ENCODE results near the gene NFE2L3. TPM values are rescaled to one million over a fixed set of nuclear protein-coding genes. Genes with fewer than 3 reads are reported as not detected.
"Not testable (repeated sequence)": the region's sequence is repeated elsewhere in the genome, so short reads cannot be mapped to it uniquely, and the experiment has no call there.

The NFE2L3 gene, protein sequence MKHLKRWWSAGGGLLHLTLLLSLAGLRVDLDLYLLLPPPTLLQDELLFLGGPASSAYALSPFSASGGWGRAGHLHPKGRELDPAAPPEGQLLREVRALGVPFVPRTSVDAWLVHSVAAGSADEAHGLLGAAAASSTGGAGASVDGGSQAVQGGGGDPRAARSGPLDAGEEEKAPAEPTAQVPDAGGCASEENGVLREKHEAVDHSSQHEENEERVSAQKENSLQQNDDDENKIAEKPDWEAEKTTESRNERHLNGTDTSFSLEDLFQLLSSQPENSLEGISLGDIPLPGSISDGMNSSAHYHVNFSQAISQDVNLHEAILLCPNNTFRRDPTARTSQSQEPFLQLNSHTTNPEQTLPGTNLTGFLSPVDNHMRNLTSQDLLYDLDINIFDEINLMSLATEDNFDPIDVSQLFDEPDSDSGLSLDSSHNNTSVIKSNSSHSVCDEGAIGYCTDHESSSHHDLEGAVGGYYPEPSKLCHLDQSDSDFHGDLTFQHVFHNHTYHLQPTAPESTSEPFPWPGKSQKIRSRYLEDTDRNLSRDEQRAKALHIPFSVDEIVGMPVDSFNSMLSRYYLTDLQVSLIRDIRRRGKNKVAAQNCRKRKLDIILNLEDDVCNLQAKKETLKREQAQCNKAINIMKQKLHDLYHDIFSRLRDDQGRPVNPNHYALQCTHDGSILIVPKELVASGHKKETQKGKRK
- 104 and 110 TPM in 2 replicates for total RNA-seq (2014; rRNA removed; shearing (Covaris generic))

DNA sequence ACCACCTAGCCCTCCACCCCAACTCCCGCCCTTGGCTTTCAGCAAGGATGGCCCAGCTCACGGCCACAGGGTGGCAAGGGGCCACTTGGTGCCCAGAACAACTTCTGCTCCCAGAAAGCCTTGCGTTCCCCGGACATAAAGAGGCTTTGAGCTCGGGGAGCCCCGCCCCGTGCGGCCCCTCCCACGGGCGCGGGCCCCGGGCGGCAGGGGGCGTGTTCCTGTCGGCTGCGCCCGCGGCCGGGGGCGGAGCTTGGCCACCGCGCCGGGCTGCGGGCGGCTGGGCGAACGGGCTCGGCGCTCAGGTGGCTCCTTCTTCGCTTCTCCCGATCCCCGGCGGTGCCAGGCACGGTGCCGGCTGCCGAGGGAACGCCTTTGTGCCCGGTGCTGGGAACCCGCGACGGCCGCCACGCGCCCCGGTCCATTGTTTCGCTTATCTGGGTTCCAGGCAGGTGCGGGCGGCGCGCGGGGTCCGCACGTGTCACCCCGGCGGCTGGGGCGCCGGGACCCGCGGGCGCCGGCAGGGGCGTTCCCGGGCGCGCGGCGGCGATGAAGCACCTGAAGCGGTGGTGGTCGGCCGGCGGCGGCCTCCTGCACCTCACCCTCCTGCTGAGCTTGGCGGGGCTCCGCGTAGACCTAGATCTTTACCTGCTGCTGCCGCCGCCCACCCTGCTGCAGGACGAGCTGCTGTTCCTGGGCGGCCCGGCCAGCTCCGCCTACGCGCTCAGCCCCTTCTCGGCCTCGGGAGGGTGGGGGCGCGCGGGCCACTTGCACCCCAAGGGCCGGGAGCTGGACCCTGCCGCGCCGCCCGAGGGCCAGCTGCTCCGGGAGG lies at the start of gene NFE2L3:
TSS of gene NFE2L3 (plus strand) at position 246 of the 829 bp plus-strand sequence. CDS start at position 547, 301 bp downstream.
- peak; percentile 75 for DNase-seq (ENCODE audit: low spot score)

DNA sequence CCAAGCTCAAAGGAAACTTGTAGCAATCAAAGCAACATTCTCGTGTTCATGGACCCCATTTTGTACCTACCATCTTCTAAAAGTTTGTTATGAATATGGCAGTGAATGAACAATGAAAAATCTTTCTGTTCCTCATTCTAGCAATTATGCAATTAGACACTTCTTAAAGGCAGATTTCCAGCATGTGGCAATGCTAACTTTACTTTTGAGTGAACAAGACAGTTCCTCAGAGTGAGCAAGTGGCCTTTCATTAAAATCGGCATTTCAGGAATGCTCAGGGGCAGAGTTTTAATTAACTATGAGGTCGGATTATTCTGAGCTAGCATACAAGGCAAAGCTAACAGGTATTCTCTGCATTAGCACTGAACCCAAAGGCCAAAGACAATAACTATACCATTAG lies 48.4 kb upstream of the NFE2L3 start:
- DNase-seq (ENCODE audit: low spot score): no peak

DNA sequence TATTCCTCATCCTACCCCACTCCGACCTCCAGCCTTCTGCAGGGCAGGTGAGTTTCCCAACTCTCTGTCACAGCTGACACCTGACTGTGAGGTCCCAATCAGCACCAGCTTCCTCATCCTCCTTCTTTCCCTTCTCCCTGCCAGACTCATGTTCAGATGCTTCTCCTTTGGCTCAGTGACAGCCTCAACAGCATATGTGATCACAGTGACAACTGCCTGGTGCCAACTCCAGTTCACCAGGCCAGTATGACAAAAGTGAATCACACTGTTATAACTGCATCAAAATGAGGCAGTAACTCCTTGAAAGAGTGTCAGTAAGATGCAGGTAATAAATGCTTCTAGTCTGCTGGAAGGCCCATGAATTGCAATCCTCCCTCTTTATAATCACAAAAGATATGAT lies 46.8 kb upstream of the NFE2L3 start:
- no peak for DNase-seq (ENCODE audit: low spot score)

DNA sequence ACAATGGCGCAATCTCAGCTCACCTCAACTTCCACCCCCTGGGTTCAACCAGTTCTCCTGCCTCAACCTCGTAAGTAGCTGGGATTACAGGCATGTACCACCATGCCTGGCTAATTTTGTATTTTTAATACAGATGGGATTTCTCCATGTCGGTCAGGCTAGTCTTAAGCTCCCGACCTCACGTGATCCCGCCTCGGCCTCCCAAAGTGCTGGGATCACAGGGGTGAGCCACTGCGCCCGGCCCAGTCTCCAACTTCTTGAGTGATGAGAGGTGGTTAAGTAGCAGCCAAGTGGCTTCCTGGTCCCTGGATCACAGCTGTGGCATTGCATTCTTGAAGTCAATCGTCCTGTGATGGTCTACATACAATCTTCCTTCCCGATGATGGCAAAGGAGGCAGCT lies 46.1 kb upstream of the NFE2L3 start:
- no peak for DNase-seq (ENCODE audit: low spot score)

DNA sequence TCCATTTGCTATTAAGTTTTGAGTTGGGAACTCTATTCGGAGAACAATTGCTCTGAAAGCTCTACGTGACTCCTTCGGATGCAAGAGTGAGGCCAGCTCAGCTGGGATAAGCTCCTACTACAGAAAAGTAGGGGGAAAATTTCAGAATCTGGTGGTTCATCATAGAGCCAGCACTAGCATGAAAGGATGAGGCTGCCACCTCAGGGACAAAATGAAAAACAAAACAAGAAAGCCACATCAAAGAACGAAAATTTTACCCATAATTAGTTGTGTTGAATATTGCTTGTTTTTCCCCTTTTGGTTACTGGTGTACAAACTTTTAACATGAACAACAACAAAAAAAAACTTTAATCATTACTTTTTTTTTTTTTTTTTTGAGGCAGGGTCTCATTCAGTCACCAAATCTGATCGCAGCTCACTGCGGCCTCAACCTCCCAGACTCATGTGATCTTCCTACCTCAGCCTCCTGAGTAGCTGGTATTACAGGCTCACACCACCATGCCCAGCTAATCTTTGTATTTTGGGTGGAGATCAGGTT lies 39.7 kb upstream of the NFE2L3 start:
- DNase-seq (ENCODE audit: low spot score): no peak

DNA sequence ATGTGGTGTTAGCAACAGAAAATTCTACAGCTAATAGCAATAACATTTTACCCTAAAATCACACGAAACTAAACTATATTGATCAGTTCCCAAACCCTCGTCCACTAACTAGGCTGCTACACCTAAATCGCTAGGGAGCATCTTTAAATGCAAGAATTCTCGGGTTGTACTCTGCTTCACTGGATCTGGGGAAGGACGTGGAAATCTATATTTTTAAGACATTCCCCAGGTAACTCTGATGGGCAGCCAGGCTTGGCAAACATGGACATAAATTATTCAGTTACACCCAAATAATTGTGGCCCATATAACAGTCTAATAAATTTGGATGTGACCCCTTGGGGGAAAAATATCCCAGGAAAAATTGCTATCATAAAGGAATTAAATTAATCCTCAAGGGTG lies 36.3 kb upstream of the NFE2L3 start:
- DNase-seq (ENCODE audit: low spot score): no peak

DNA sequence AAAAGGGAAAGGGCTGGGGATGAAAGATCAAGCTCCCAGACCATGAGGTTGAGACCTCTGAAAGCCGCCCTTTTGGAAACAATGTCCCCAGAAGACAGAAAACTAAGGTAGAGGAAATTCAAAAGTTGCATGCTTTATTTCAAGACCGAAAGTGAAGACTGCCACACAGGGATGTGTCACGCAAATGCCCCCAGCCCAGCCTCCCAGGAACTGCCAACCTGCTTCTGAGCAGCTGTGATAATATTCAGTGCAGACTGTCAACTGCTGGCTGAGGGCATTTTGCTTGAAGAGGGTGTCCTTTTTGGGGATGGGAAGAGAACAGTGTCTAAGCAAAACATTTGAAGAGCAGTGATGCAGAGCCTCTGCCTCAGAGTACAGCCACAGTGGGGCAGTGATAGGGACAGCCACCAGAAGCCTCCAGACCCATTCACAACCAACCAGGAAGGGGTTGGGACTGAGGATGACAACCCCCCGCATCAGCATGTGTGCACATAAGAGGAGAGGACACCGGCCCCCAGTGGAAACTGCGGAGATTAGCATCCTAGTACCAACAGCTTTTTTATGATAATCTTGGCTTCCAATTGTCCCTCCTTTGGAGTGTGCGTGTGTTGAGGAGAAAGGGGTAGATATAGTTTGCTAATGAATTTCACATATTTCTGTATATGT lies 34.7 kb upstream of the NFE2L3 start:
- DNase-seq (ENCODE audit: low spot score): no peak

DNA sequence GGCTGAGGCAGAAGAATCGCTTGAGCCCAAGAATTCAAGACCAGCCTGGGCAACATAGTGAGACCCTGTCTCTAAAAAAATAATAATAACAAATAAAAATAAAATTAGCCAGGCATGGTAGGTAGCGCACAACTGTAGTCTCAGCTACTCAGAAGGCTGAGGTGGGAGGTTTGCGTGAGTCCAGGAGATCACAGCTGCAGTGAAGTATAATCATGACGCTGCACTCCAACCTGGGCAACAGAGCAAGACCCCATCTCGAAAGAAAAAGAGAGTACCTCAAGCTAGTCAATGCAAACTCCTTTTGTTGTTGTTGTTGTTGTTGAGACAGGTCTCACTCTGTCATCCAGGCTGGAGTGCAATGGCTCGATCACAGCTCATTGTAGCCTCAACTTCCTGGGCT lies 34.0 kb upstream of the NFE2L3 start:
- no peak for DNase-seq (ENCODE audit: low spot score)

DNA sequence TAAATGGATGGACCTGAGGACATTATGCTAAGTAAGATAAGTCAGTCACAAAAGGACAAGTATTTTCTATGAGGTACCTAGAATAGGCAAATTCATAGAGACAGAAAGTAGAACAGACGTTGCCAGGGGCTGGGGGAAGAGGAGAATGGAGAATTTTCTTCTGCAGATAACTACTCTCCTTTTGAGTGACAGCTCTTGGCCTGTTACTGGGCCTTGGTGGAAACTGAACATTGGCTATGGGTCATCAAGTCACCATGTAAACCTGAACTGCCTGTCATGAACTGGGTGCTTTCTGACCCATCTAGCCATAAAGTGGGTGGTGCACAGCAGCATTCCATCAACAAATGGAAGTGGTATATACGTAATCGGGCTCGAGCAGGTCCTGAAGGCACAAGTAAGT lies 29.3 kb upstream of the NFE2L3 start:
- no peak for DNase-seq (ENCODE audit: low spot score)

DNA sequence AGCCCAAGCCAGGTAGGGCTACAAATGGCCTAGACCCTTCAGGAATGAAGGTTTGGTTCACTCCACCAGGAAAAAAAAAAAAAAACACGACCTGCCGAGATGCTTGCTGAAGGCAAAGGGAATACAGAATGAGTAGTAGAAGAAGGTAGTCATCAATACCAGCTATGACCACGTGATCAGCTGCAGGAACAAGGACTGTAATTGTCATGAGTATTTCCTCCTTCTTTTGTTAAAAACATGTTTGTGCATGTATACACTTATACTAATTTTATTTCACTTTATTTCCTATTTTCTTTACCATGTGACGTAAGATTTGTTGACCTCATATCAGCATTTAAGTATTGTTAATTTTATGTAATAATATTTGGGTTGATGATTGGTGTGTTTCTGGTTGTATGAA lies 27.2 kb upstream of the NFE2L3 start:
- not testable (repeated sequence) for DNase-seq (ENCODE audit: low spot score)

DNA sequence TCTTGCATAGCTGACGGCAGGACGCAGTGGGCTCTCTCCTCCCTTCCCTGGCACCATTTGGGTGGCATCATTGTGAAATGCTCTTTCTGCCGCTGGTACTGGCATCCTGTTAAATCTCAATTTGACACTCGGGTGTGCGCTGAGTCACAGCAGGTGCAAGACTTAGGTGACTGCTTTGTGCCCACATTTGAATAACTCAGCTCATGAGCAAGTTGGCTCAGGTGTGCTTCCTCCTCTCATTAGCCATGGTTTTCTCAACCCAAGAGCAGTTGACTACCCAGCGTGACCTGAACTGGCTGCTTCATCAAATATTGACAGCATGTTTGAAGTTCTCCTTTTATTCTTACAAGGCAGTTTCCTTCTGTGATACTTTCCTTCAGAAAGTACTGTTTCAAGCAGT lies 24.6 kb upstream of the NFE2L3 start:
- DNase-seq (ENCODE audit: low spot score): no peak

DNA sequence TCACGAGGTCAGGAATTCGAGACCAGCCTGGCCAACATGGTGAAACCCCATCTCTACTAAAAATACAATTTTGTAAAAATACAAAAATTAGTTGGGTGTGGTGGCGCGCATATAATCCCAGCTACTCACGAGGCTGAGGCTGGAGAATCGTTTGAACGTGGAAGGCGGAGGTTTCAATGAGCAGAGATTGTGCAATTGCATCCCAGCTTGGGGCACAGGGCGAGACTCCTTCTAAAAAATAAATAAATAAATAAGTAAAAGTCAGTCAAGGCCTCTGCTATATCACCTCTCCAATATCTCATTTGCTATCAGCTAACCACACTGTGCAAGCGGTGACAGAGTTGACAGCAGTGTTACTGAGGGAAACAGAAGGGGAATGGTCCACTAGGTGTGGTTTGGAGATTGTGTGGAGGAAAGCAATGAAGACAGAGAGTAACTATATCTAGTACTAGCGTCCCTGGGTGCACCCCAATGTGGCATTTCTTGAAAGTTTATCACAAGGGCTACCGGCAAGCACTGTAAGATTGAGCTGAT lies 20.9 kb upstream of the NFE2L3 start:
- no peak for DNase-seq (ENCODE audit: low spot score)

DNA sequence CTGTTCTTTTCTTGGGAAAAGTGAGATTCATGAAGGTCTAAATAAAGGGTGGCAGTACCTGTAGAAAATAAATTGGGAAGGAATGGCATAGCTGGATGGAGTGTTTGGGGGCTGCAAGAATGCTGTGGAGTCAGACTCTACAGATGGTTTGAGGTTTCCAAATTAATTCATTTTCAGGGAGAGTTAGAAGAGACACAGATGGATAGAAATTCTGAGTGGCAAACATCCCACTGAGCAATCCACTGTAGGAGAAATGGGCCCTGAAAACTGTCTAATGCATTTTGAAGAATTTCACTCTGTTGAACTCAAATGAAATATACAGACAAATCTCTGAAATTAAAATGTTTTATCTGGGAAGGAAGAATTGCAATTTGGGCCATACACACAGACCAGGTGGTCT lies 16.9 kb upstream of the NFE2L3 start:
- no peak for DNase-seq (ENCODE audit: low spot score)

DNA sequence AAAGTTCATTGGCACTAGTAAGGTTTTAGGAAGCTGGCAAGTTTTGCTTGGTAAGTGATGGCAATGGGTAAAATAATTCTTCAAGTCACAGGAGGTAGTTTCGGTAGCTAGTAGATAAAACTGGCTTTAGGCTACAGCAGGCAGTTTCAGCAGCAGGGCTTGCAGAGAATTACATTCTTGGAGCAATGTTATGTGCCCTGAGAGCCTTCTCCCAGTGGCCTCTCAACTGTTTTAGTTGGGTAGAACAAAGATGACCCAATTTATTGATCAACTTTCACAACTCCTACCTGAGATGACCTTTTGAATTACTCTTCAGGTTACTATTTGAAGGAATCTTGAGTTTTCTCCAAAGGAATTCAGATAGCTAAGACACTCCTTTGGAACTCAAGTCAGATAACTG lies 16.4 kb upstream of the NFE2L3 start:
- no peak for DNase-seq (ENCODE audit: low spot score)

DNA sequence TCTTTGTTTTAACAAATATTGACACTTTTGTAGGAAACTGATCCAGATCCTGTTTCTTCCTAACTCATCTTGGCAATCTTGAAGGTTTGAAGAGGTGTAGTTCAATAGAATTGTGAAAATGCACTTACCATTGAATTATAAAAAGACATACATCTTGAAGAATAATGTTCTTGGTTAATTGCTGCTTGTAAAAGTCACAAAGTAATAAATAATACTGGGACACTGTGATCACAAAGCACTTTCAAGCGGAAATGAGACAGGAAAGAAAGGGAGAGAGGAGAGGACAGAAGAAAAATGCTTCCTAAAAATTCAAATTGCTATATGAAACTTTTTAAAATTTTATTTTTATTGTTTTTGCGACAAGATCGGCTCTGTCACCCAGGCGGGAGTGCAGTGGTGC lies 15.2 kb upstream of the NFE2L3 start:
- DNase-seq (ENCODE audit: low spot score): no peak

DNA sequence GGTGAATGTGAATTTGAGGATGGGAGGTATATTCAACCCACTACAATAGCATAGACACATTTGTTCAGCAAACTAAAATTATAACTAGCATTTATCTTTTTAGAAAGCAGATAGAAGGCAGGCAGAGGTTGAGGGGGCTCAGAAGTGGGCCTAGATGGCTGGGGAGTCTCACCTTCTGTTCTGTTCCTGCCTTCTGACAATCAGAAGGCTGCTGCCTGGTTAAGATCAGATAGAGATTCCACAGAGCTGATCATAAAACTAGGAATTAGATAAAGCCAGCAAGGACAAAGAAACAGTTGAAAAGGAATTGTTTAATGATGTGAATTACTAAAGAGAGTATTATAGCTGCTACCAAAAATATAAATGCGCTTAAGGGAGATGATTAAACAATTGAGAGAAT lies 11.6 kb upstream of the NFE2L3 start:
- DNase-seq (ENCODE audit: low spot score): no peak

DNA sequence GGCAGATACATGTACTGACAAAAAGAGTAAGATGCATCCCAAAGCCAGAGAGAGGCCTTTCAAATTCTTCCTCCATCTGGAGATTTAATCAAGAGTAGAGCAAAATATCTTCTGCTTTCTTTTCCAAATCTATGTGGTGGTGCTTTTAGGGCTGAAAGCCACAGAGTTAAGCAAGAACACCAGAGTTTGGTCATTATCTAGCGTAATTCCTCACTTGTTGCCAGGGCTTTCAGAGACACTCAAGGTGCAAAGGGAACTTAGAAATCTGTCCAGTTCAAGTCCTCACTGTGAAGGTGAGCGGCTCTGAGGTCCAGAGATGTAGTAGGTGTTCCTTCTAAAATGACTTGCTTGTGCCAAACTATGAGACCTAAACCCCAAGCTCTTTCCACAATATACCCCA lies 10.9 kb upstream of the NFE2L3 start:
- no peak for DNase-seq (ENCODE audit: low spot score)

DNA sequence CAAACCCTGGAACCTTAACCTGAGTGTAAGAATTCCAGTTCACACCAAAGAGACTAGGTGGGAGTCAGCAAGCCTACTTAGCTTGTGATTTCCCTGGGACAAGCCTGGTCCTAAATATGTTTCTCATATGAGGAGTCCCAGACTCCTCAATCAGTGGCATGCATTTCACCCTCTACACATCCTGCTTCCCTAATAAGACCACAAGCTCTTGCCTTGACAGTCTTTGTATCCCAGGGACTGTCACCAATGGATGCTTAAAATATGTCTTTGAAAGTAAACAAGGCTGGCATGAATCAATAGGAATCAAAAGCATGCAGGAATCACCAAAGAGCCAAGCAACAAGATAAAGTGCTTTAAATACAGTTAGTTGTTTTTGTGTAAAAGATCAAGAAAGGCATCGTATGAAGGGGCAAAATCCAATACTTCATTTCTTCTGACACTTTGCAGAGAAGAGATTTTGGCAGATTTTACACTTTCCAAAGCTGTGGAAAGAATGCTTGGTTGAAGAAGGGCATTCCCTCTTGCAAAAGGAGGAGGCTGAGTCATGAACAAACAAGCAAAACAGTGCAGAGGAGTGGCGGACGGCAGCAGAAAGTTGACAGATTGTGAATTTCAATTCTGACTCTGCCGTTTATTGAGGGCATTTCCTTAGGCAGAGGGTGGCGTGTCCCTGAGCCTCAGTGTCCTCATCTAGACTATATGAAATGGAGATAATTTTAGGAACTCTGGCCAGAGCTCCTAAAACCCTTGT lies 8.5 kb upstream of the NFE2L3 start:
- peak; percentile 53 for DNase-seq (ENCODE audit: low spot score)

DNA sequence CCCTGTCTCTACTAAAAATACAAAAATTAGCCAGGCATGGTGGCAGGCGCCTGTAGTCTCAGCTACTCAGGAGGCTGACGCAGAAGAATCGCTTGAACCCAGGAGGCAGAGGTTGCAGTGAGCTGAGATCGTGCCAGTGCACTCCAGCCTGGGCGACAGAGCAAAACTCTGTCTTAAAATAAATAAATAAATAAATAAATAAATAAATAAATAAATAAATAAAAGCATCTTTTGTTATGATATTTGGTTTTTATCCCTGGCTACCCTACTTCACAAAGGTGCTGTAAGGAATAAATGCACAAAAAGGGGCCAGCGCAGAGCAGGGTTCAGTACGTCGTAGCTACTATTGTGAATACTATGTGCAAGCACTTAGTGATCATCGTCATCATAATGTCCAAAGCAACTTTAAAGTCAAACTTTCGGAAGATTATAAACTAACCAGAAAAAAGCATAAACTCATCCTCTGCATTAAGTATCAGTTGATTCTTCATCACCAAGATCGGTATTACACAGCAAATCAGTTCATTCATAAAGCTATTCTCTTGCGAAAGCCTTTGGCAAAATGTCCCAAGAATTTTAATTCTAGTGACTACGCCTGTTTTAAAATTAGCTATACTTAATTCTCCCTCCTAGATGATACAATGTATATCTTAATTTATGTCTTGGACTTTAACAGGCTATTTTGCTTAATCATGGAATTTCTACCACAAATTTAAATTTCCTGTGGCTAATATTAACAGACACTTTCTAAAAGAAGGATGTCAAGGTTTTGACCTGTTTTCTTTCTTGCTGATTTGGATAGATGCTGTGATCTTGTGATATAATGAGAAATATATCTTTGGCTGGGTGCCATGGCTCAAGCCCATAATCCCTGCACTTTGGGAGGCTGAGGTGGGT lies 7.6 kb upstream of the NFE2L3 start:
- no peak for DNase-seq (ENCODE audit: low spot score)

DNA sequence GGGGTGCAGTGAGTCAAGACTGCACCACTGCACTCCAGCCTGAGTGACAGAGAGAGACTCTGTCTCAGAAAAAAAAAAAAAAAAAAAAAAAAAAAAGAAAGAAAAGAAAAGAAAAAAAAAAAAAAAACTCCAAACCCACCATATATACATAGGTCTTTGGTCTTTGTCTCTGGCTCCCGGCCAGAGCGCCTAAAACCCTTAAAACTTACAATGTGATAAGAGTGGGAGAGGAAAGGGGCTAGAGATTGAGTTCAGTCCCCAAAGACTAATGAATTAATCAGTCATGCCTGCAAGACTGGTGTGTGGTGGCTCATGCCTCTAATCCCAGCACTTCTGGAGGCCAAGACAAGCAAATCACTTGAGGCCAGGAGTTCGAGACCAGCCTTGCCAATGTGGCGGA lies 6.8 kb upstream of the NFE2L3 start:
- no peak for DNase-seq (ENCODE audit: low spot score)
